H1 (cell line): ENCODE data around the gene GRIP1. TPM values are rescaled to one million over a fixed set of nuclear protein-coding genes. Genes with fewer than 3 reads are reported as not detected.

ENCODE experiments used
- CTCF ChIA-PET: fragments of 300-600 bp; sonication (Branson Sonifier 250); formaldehyde crosslinking; loops from one replicate; lab custom pipeline; 2021; ENCODE audit not compliant: partially characterized antibody; lab: Charles Lee
- POLR2A ChIA-PET: fragments of 300-600 bp; sonication (Branson Sonifier 250); formaldehyde crosslinking; loops from one replicate; lab custom pipeline; 2021; ENCODE audit warnings: inconsistent platforms; ENCODE audit not compliant: partially characterized antibody; lab: Charles Lee
- DNase-seq, 2 experiments: peaks; one replicate each; pipeline versions ENCODE4 v3.0.0 to v3.0.0-alpha.2; 2010 to 2022; ENCODE audit warnings: low spot score in 2 of 2, low read depth in 1 of 2, mixed read lengths in 1 of 2
- FAIRE-seq: peaks from 2 replicates; lab custom pipeline; 2011; peaks lifted over from hg19 to GRCh38; lab: Jason Lieb, UNC
- H2AFZ ChIP-seq: 2 replicates; pipeline ENCODE4 v1.8.1; 2012; ENCODE audit warnings: low read length, inconsistent platforms
- H2AK5ac ChIP-seq: 2 replicates; pipeline ENCODE4 v1.6.1; 2013; ENCODE audit warnings: low read depth, low read length
- H2BK120ac ChIP-seq: replicated peaks from 2 replicates; pipeline ENCODE3; 2013; ENCODE audit warnings: low read depth, low read length, inconsistent platforms
- H2BK12ac ChIP-seq: 2 replicates; pipeline ENCODE4 v1.6.1; 2013; ENCODE audit warnings: low read depth, low read length
- H2BK15ac ChIP-seq: 2 replicates; pipeline ENCODE4 v1.6.1; 2013; ENCODE audit warnings: low read length
- H2BK20ac ChIP-seq: 2 replicates; pipeline ENCODE4 v1.6.1; 2013; ENCODE audit warnings: low read length
- H2BK5ac ChIP-seq: 2 replicates; pipeline ENCODE4 v1.6.1; 2013; ENCODE audit warnings: low read depth, low read length
- H3K14ac ChIP-seq: 2 replicates; pipeline ENCODE4 v1.6.1; 2013; ENCODE audit warnings: inconsistent platforms; ENCODE audit not compliant: insufficient read length
- H3K18ac ChIP-seq: 2 replicates; pipeline ENCODE4 v1.6.1; 2013; ENCODE audit warnings: low read length; ENCODE audit errors: extremely low read depth
- H3K23ac ChIP-seq: 2 replicates; pipeline ENCODE4 v1.6.1; 2013; ENCODE audit warnings: inconsistent platforms; ENCODE audit not compliant: insufficient read length
- H3K23me2 ChIP-seq: 2 replicates; pipeline ENCODE4 v1.6.1; 2013; ENCODE audit warnings: low read depth, low read length
- H3K27ac ChIP-seq: 2 replicates; pipeline ENCODE4 v1.6.1; 2011; ENCODE audit warnings: low read depth, low read length, inconsistent platforms
- H3K27me3 ChIP-seq, 4 experiments: replicated peaks in 1 of 4; 1 replicate in 1 of 4; 2 replicates in 3 of 4; pipeline versions ENCODE4 v1.6.1 to v1.8.1; 2011 to 2013; ENCODE audit warnings: low read length in 3 of 4, mild to moderate bottlenecking in 3 of 4, inconsistent platforms in 2 of 4, mixed read lengths in 2 of 4, moderate library complexity in 1 of 4; ENCODE audit not compliant: control insufficient read depth in 3 of 4, insufficient read depth in 3 of 4; ENCODE audit errors: extremely low read depth in 1 of 4
- H3K36me3 ChIP-seq, 4 experiments: 2 replicates each; pipeline versions ENCODE4 v1.6.1 to v1.8.1; 2011 to 2013; ENCODE audit warnings: mild to moderate bottlenecking in 4 of 4, low read length in 3 of 4, moderate library complexity in 2 of 4, control low read depth in 1 of 4, inconsistent platforms in 1 of 4; ENCODE audit not compliant: insufficient read depth in 4 of 4, control insufficient read depth in 2 of 4
- H3K4ac ChIP-seq: replicated peaks from 2 replicates; pipeline ENCODE3; 2013; ENCODE audit warnings: low read length, low read depth, mixed read lengths, inconsistent platforms; ENCODE audit not compliant: insufficient read length
- H3K4me1 ChIP-seq, 4 experiments: replicated peaks in 1 of 4; 1 replicate in 1 of 4; 2 replicates in 3 of 4; pipeline versions ENCODE4 v1.6.1 to v1.8.1; 2011 to 2013; ENCODE audit warnings: low read length in 3 of 4, inconsistent platforms in 2 of 4, mixed read lengths in 1 of 4; ENCODE audit not compliant: insufficient read depth in 4 of 4, control insufficient read depth in 3 of 4
- H3K4me2 ChIP-seq, 2 experiments: 2 replicates each; pipeline versions ENCODE4 v1.6.1 to v1.8.1; 2011 to 2013; ENCODE audit warnings: low read depth in 2 of 2, low read length in 2 of 2, control low read depth in 1 of 2, inconsistent platforms in 1 of 2, mild to moderate bottlenecking in 1 of 2; ENCODE audit not compliant: insufficient read depth in 1 of 2
- H3K4me3 ChIP-seq, 4 experiments: fragments of 200-600, 300-600 bp in 1 of 4; sonication (generic), shearing (Covaris generic), sonication (Bioruptor Twin) in 1 of 4; 2 replicates each; pipeline versions ENCODE4 v1.5.1 to v1.8.1; 2011 to 2016; ENCODE audit warnings: low read length in 4 of 4, low read depth in 3 of 4, control low read depth in 2 of 4, inconsistent platforms in 2 of 4, mild to moderate bottlenecking in 2 of 4, mixed read lengths in 1 of 4, moderate library complexity in 1 of 4; ENCODE audit not compliant: insufficient read depth in 2 of 4; ENCODE audit errors: extremely low read depth in 1 of 4
- H3K56ac ChIP-seq: replicated peaks from 2 replicates; pipeline ENCODE3; 2013; ENCODE audit warnings: low read depth, mild to moderate bottlenecking, mixed read lengths, low read length, inconsistent platforms; ENCODE audit not compliant: insufficient read length
- H3K79me1 ChIP-seq: 2 replicates; pipeline ENCODE4 v1.6.1; 2013; ENCODE audit warnings: low read depth, low read length, control low read depth
- H3K79me2 ChIP-seq, 2 experiments: 2 replicates each; pipeline versions ENCODE4 v1.6.1 to v1.8.1; 2012 to 2013; ENCODE audit warnings: low read length in 2 of 2, mild to moderate bottlenecking in 2 of 2, inconsistent platforms in 1 of 2; ENCODE audit not compliant: insufficient read depth in 2 of 2, control insufficient read depth in 1 of 2
- H3K9ac ChIP-seq, 4 experiments: replicated peaks in 1 of 4; 1 replicate in 1 of 4; 2 replicates in 3 of 4; pipeline versions ENCODE4 v1.6.1 to v1.8.1; 2011 to 2013; ENCODE audit warnings: low read depth in 3 of 4, low read length in 3 of 4, control low read depth in 2 of 4, mild to moderate bottlenecking in 2 of 4, moderate library complexity in 2 of 4, inconsistent platforms in 1 of 4; ENCODE audit errors: extremely low read depth in 1 of 4
- H3K9me3 ChIP-seq, 2 experiments: 2 replicates each; pipeline versions ENCODE4 v1.6.1 to v1.8.1; 2012 to 2013; ENCODE audit warnings: mild to moderate bottlenecking in 2 of 2, moderate library complexity in 2 of 2, control low read depth in 1 of 2, inconsistent platforms in 1 of 2, low read depth in 1 of 2, low read length in 1 of 2, mixed read lengths in 1 of 2; ENCODE audit not compliant: insufficient read depth in 2 of 2
- H4K20me1 ChIP-seq, 2 experiments: replicated peaks in 1 of 2; 2 replicates each; pipeline versions ENCODE3 to v1.8.1; 2011 to 2013; ENCODE audit warnings: inconsistent platforms in 2 of 2, low read length in 2 of 2, mild to moderate bottlenecking in 1 of 2; ENCODE audit not compliant: insufficient read depth in 2 of 2, control insufficient read depth in 1 of 2
- H4K5ac ChIP-seq: 2 replicates; pipeline ENCODE4 v1.6.1; 2013; ENCODE audit warnings: low read length, low read depth, mixed read lengths, inconsistent platforms; ENCODE audit not compliant: insufficient read length
- H4K8ac ChIP-seq: 2 replicates; pipeline ENCODE4 v1.8.0; 2013; ENCODE audit warnings: mild to moderate bottlenecking, moderate library complexity, low read length, inconsistent platforms; ENCODE audit not compliant: insufficient read depth; ENCODE audit errors: extremely low read depth
- H4K91ac ChIP-seq: replicated peaks from 2 replicates; pipeline ENCODE3; 2013; ENCODE audit warnings: low read length, mixed read lengths, inconsistent platforms; ENCODE audit not compliant: insufficient read length
- KDM5A ChIP-seq: fragments of 200-600 bp; IDR thresholded peaks from 2 replicates; pipeline ENCODE4 v1.7.1; 2012; ENCODE audit warnings: mild to moderate bottlenecking, low read length, inconsistent platforms, mixed read lengths
- POLR2A ChIP-seq, 2 experiments: IDR thresholded peaks; 1 replicate in 1 of 2; 2 replicates in 1 of 2; pipeline ENCODE4 v1.6.1; 2011; ENCODE audit warnings: low read depth in 2 of 2, low read length in 2 of 2, mild to moderate bottlenecking in 2 of 2; ENCODE audit errors: control extremely low read depth in 1 of 2
- RAD21 ChIP-seq, 2 experiments: IDR thresholded peaks in 1 of 2; conservative IDR thresholded peaks in 1 of 2; 2 replicates each; pipeline ENCODE4 v1.6.1; 2011; ENCODE audit warnings: low read depth in 2 of 2, low read length in 2 of 2, improper control_type of control experiment in 1 of 2, inconsistent platforms in 1 of 2, mild to moderate bottlenecking in 1 of 2, moderate library complexity in 1 of 2
- WGBS, 2 experiments: shearing (Covaris generic) in 1 of 2; methylation state at CpG; one replicate each; pipeline versions ENCODE4 v1.1.6 to v1.1.7; 2013 to 2015; ENCODE audit warnings: low lambda C conversion rate in 2 of 2, mixed read lengths in 2 of 2, inconsistent platforms in 1 of 2, low coverage in 1 of 2, missing lambda C conversion rate in 1 of 2; ENCODE audit not compliant: insufficient replicate concordance in 2 of 2, insufficient coverage in 1 of 2, insufficient read length in 1 of 2; ENCODE audit errors: extremely low coverage in 1 of 2, missing lambda C conversion rate in 1 of 2; 5-methylcytosine and 5-hydroxymethylcytosine counted together
- polyA plus RNA-seq, 7 experiments: library from polyadenylated mRNA; depleted of rRNA in 3 of 7; stranded (reverse) in 5 of 7; unstranded in 2 of 7; fragments of >200 nt in 5 of 7; fragments of 200-250 nt in 2 of 7; gene quantifications; 1 replicate in 5 of 7; 2 replicates in 1 of 7; 4 replicates in 1 of 7; pipeline versions ENCODE4 v1.2.1 to v1.2.3, GENCODE V29; 2011 to 2013; ENCODE audit warnings: missing spikeins in 2 of 7, mixed read lengths in 2 of 7
- total RNA-seq: library from RNA; stranded (reverse); fragmentation: NEBNext Ultra II Directional; extraction: Animal tissue kit (Norgen Biotek cat#: 25700); gene quantifications from 2 replicates; pipeline ENCODE4 v1.2.1, GENCODE V29; 2021
- TF ChIP-seq, protein P1 (sequence below): IDR thresholded peaks from 2 replicates; pipeline ENCODE4 v1.6.1; 2011; ENCODE audit warnings: low read depth, mild to moderate bottlenecking, low read length; ENCODE audit not compliant: insufficient read depth
- TF ChIP-seq, protein P2 (sequence below), 3 experiments: IDR thresholded peaks; 1 replicate in 2 of 3; 2 replicates in 1 of 3; pipeline versions ENCODE4 v1.5.1 to v1.6.1; 2011; ENCODE audit warnings: low read length in 3 of 3, mild to moderate bottlenecking in 3 of 3, inconsistent platforms in 2 of 3, low read depth in 1 of 3, moderate library complexity in 1 of 3; ENCODE audit not compliant: insufficient read depth in 1 of 3; ENCODE audit errors: control extremely low read depth in 1 of 3

GRIP1 gene
- total and polyA plus RNA-seq, 2 of the 8 experiments (the other 6 are each of a cell fraction or from before 2014, with no cell fraction given), result 4.5 to 27.3 TPM

DNA sequence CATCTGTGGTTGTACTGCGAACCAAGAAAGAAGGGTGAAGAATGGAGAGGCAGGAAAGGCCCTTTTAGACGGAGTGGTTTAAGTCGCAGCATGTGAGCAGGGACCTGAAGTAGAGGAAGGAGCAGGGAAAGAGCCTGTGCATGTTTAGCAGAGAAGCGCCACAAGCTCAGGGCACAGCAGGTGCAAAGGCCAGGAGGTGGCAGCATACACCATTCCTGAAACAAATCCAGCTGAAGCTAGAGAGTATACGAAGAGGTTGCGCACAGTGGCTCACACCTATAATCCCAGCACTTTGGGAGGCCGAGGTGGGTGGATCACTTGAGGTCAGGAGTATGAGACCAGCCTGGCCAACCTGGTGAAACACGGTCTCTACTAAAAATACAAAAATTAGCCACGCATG, 326.7 kb downstream of the GRIP1 start:
- Histone ChIP-seq H3K9ac (no peak overlapping the region), H3K18ac (no peak overlapping the region), H3K36me3 (no peaks in the 10 kb centered on the region), H3K4me1 (peaks cover 0 to 3% (median under 1%) of the 10 kb centered on the region in 4 experiments; a peak in 3 of 7 replicates), H4K91ac (no peak overlapping the region), H3K9me3 (no peaks in the 10 kb centered on the region), H2BK15ac (no peak overlapping the region), H4K5ac (no peak overlapping the region), H2BK12ac (peak overlapping the region; percentile 4; the same call in 1 of the 2 replicates), H4K20me1 (no peaks in the 10 kb centered on the region), H3K27ac (no peak overlapping the region), H3K79me1 (no peaks in the 10 kb centered on the region), H2AK5ac (no peak overlapping the region), H3K27me3 (no peaks in the 10 kb centered on the region), H2BK5ac (peak overlapping the region; percentile 55), H3K56ac (no peak overlapping the region), H2BK120ac (no peak overlapping the region), H3K4ac (no peak overlapping the region), H3K23me2 (no peaks in the 10 kb centered on the region), H3K4me2 (no peak overlapping the region), H2AFZ (no peak overlapping the region), H3K4me3 (no peak overlapping the region), H3K23ac (no peak overlapping the region), H3K14ac (no peak overlapping the region), H3K79me2 (no peaks in the 10 kb centered on the region), H2BK20ac (no peak overlapping the region), H4K8ac (no peak overlapping the region)
- ChIA-PET POLR2A (no interaction called here), CTCF (interaction anchor here (0.6 to 5.5 kb wide), 20 partner anchors 10 to 343 kb away, joined by 3 to 25 read pairs (median 6); no protein-coding TSS in a partner anchor)
- TF ChIP-seq, protein P1, sequence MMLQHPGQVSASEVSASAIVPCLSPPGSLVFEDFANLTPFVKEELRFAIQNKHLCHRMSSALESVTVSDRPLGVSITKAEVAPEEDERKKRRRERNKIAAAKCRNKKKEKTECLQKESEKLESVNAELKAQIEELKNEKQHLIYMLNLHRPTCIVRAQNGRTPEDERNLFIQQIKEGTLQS, result no peak
- TF ChIP-seq KDM5A (no peak), POLR2A (IDR thresholded peaks at IDR 0.05; ENCODE audit: control extremely low read depth in 1 of 2, low read depth in 2 of 2, low read length in 2 of 2) (no peak), RAD21 (IDR thresholded peaks at IDR 0.05 in 1 of 2, conservative IDR thresholded peaks at IDR 0.05 in 1 of 2; ENCODE audit: low read depth in 2 of 2, low read length in 2 of 2) (peak; percentile 83 to 86)
- TF ChIP-seq, protein P2, sequence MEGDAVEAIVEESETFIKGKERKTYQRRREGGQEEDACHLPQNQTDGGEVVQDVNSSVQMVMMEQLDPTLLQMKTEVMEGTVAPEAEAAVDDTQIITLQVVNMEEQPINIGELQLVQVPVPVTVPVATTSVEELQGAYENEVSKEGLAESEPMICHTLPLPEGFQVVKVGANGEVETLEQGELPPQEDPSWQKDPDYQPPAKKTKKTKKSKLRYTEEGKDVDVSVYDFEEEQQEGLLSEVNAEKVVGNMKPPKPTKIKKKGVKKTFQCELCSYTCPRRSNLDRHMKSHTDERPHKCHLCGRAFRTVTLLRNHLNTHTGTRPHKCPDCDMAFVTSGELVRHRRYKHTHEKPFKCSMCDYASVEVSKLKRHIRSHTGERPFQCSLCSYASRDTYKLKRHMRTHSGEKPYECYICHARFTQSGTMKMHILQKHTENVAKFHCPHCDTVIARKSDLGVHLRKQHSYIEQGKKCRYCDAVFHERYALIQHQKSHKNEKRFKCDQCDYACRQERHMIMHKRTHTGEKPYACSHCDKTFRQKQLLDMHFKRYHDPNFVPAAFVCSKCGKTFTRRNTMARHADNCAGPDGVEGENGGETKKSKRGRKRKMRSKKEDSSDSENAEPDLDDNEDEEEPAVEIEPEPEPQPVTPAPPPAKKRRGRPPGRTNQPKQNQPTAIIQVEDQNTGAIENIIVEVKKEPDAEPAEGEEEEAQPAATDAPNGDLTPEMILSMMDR (IDR thresholded peaks at IDR 0.05; ENCODE audit: control extremely low read depth in 1 of 3, insufficient read depth in 1 of 3, low read depth in 1 of 3, low read length in 3 of 3), result peak; percentile 67 to 80 (median 79)
- FAIRE-seq, result peak; percentile 81
- DNase-seq, result peak; percentile 71 to 77
- 62% methylated on average over 9 of the region's 9 CpGs; no CpG with 5 or more reads in 1 of the 2 experiments for WGBS, 2 experiments
